ENCODE measurements around the gene NR1D1. TPM values are rescaled to one million over a fixed set of nuclear protein-coding genes. Genes with fewer than 3 reads are reported as not detected.

NR1D1 gene
- total RNA-seq, 8 experiments from 2014 or later: 0.60 to 12.7 (median 2.7) TPM

GRCh38 chr17:40098846-40099618, 1.4 kb downstream of the NR1D1 start:
- no peak overlapping the region for H3K27ac ChIP-seq
- WGBS, 10 experiments: 0 to 57% (median 7%) methylated on average over 1 to 6 of the region's 52 CpGs; no CpG with 5 or more reads in 4 of the 10 experiments
- peaks cover 17 to 24% of the 10 kb centered on the region in 2 donors for H3K4me1 ChIP-seq (replicated peaks in 1 of 2)
- peak overlapping the region; percentile 32 to 55 (median 41) for H3K4me3 ChIP-seq
- ATAC-seq (replicated peaks in 6 of 8): peak; percentile 62 to 84 (median 76)
- in situ Hi-C loops (cut with MboI; ENCODE audit: low pct_unique_long_range_greater_than_20kb in 2 of 9, low sequenced_read_pairs in 9 of 9, unreplicated experiment in 9 of 9): no loop called here

- peaks cover 17 to 20% of the 10 kb centered on the region in 2 donors for H3K4me1 ChIP-seq (replicated peaks in 1 of 2)
Measured at GRCh38 chr17:40097931-40098845, 2.2 kb downstream of the NR1D1 start.

DNA sequence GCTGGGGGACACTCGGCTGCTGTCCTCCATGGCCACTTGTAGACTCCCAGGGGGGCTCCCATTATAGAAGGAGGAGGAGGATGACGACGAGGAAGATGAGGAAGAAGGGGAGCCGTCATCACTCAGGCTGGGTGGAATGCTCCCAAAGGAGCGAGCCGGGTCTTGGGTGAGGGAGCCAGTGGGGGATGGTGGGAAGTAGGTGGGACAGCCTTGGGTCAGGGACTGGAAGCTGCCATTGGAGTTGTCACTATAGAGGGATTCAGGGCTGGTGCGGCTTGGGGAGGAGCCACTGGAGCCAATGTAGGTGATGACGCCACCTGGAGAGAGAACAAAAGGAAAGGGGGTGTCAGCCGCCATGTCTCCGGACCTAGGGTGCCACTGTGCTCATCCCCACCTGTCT, 3.3 kb downstream of the NR1D1 start:
- WGBS, 10 experiments: 20 to 100% (median 85%) methylated on average over 1 to 8 of the region's 10 CpGs; no CpG with 5 or more reads in 2 of the 10 experiments
- Histone ChIP-seq H3K4me1 (replicated peaks in 1 of 2) (peaks cover 23 to 24% of the 10 kb centered on the region in 2 donors), H3K4me3 (no peak overlapping the region), H3K27ac (no peak overlapping the region)
- ATAC-seq (replicated peaks in 6 of 8): no peak
- in situ Hi-C loops (cut with MboI; ENCODE audit: low pct_unique_long_range_greater_than_20kb in 2 of 9, low sequenced_read_pairs in 9 of 9, unreplicated experiment in 9 of 9): no loop called here

More at GRCh38 chr17:40097931-40098845, 2.2 kb downstream of the NR1D1 start:
- in situ Hi-C loops (cut with MboI; ENCODE audit: low pct_unique_long_range_greater_than_20kb in 2 of 9, low sequenced_read_pairs in 9 of 9, unreplicated experiment in 9 of 9): no loop called here
- Histone ChIP-seq H3K27ac (no peak overlapping the region), H3K4me3 (peak overlapping the region in 4 of 5 donors; percentile 38 to 55 (median 44))
- ATAC-seq (replicated peaks in 6 of 8): no peak
- WGBS, 10 experiments: 18 to 100% (median 66%) methylated on average over 1 to 8 of the region's 9 CpGs; no CpG with 5 or more reads in 2 of the 10 experiments

- Histone ChIP-seq H3K27ac (no peak overlapping the region), H3K4me1 (replicated peaks in 1 of 2) (peaks cover 28 to 31% of the 10 kb centered on the region in 2 donors), H3K4me3 (no peak overlapping the region)
- no peak for ATAC-seq (replicated peaks in 6 of 8)
- in situ Hi-C loops (cut with MboI; ENCODE audit: low pct_unique_long_range_greater_than_20kb in 2 of 9, low sequenced_read_pairs in 9 of 9, unreplicated experiment in 9 of 9): no loop called here
- WGBS, 10 experiments: 40 to 100% (median 100%) methylated on average over 1 to 9 of the region's 23 CpGs; no CpG with 5 or more reads in 4 of the 10 experiments
Measured at GRCh38 chr17:40095944-40096791, 4.2 kb downstream of the NR1D1 start.

GRCh38 chr17:40095351-40095943, 4.9 kb downstream of the NR1D1 start:
- ATAC-seq (replicated peaks in 6 of 8): no peak
- H3K4me3 ChIP-seq: no peak overlapping the region
- peaks cover 27 to 32% of the 10 kb centered on the region in 2 donors for H3K4me1 ChIP-seq (replicated peaks in 1 of 2)
- in situ Hi-C loops (cut with MboI; ENCODE audit: low pct_unique_long_range_greater_than_20kb in 2 of 9, low sequenced_read_pairs in 9 of 9, unreplicated experiment in 9 of 9): no loop called here
- H3K27ac ChIP-seq: no peak overlapping the region
- WGBS, 10 experiments: 80 to 83% (median 80%) methylated on average over 1 of the region's 17 CpGs; no CpG with 5 or more reads in 7 of the 10 experiments

- 79 to 100% (median 92%) methylated on average over 1 to 11 of the region's 14 CpGs; no CpG with 5 or more reads in 5 of the 10 experiments for WGBS, 10 experiments
- in situ Hi-C loops (cut with MboI; ENCODE audit: low pct_unique_long_range_greater_than_20kb in 2 of 9, low sequenced_read_pairs in 9 of 9, unreplicated experiment in 9 of 9): no loop called here
- H3K4me1 ChIP-seq (replicated peaks in 1 of 2): peaks cover 27 to 31% of the 10 kb centered on the region in 2 donors
- H3K4me3 ChIP-seq: no peak overlapping the region
- no peak for ATAC-seq (replicated peaks in 6 of 8)
- no peak overlapping the region for H3K27ac ChIP-seq
Measured at GRCh38 chr17:40094874-40095273, 5.5 kb downstream of the NR1D1 start.

DNA sequence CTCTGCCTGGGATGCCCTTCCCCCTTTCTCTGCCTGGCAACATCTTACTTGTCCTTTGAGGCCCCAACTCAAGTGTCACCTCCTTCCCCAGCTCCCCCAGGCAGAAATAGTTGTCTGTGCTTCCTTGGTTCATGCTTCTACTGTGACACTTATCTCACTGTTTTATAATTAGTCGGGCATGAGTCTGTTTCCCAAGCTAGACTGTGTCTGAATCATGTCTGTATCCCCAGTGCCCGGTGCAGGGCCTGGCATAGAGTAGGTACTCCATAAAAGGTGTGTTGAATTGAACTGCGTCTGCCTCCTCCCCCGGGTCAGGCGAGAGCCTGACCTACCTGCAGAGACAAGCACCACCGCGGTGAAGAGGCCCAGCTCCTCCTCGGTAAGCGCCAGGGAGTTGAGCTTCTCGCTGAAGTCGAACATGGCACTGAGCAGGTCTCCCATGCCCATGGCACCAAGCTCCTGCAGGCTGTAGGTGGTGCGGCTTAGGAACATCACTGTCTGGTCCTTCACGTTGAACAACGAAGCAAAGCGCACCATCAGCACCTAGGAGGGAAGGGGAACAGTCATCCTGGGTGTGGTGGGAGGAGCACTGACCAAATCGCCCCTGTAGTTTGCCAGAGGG, 6.7 kb downstream of the NR1D1 start:
- WGBS, 10 experiments: 0 to 100% (median 65%) methylated on average over 1 to 11 of the region's 16 CpGs; no CpG with 5 or more reads in 5 of the 10 experiments
- no peak for ATAC-seq (replicated peaks in 6 of 8)
- H3K4me3 ChIP-seq: no peak overlapping the region
- H3K27ac ChIP-seq: no peak overlapping the region
- in situ Hi-C loops (cut with MboI; ENCODE audit: low pct_unique_long_range_greater_than_20kb in 2 of 9, low sequenced_read_pairs in 9 of 9, unreplicated experiment in 9 of 9): no loop called here
- peaks cover 24 to 26% of the 10 kb centered on the region in 2 donors for H3K4me1 ChIP-seq (replicated peaks in 1 of 2)

GRCh38 chr17:40093005-40093579, 7.3 kb downstream of the NR1D1 start:
- 60 to 100% (median 89%) methylated on average over 2 to 21 of the region's 29 CpGs; no CpG with 5 or more reads in 3 of the 10 experiments for WGBS, 10 experiments
- H3K27ac ChIP-seq: peak overlapping the region in 1 of 2 donors; percentile 7
- ATAC-seq (replicated peaks in 6 of 8): no peak
- in situ Hi-C loops (cut with MboI; ENCODE audit: low pct_unique_long_range_greater_than_20kb in 2 of 9, low sequenced_read_pairs in 9 of 9, unreplicated experiment in 9 of 9): no loop called here
- H3K4me1 ChIP-seq (replicated peaks in 1 of 2): peaks cover 20 to 22% of the 10 kb centered on the region in 2 donors
- H3K4me3 ChIP-seq: no peak overlapping the region

- no peak for ATAC-seq (replicated peaks in 6 of 8)
- Histone ChIP-seq H3K4me1 (replicated peaks in 1 of 2) (peaks cover 20 to 22% of the 10 kb centered on the region in 2 donors), H3K27ac (no peak overlapping the region), H3K4me3 (no peak overlapping the region)
- in situ Hi-C loops (cut with MboI; ENCODE audit: low pct_unique_long_range_greater_than_20kb in 2 of 9, low sequenced_read_pairs in 9 of 9, unreplicated experiment in 9 of 9): no loop called here
- 60% methylated on average over 1 of the region's 3 CpGs; no CpG with 5 or more reads in 9 of the 10 experiments for WGBS, 10 experiments
Measured at GRCh38 chr17:40092581-40092980, 7.8 kb downstream of the NR1D1 start.

GRCh38 chr17:40091691-40092397, 8.5 kb downstream of the NR1D1 start:
- in situ Hi-C loops (cut with MboI; ENCODE audit: low pct_unique_long_range_greater_than_20kb in 2 of 9, low sequenced_read_pairs in 9 of 9, unreplicated experiment in 9 of 9): no loop called here
- Histone ChIP-seq H3K27ac (peak overlapping the region in 1 of 2 donors; percentile 64), H3K4me3 (no peak overlapping the region), H3K4me1 (replicated peaks in 1 of 2) (peaks cover 20 to 22% of the 10 kb centered on the region in 2 donors)
- WGBS, 10 experiments: 17 to 60% methylated on average over 1 to 3 of the region's 18 CpGs; no CpG with 5 or more reads in 8 of the 10 experiments
- ATAC-seq (replicated peaks in 6 of 8): peak; percentile 39 to 81 (median 59)

All from motor neuron (in vitro differentiated cells).